GM21367 (cell line): ENCODE results near the gene ZNF629.

ENCODE experiments used
- ATAC-seq: cut with Tn5 transposase; IDR thresholded peaks from one replicate; pipeline ENCODE4 v1.9.1; 2021; ENCODE audit not compliant: unreplicated experiment

ZNF629 gene

GRCh38 chr16:30786115-30786935 is 680 bp downstream of the ZNF629 start:
- no peak for ATAC-seq

DNA sequence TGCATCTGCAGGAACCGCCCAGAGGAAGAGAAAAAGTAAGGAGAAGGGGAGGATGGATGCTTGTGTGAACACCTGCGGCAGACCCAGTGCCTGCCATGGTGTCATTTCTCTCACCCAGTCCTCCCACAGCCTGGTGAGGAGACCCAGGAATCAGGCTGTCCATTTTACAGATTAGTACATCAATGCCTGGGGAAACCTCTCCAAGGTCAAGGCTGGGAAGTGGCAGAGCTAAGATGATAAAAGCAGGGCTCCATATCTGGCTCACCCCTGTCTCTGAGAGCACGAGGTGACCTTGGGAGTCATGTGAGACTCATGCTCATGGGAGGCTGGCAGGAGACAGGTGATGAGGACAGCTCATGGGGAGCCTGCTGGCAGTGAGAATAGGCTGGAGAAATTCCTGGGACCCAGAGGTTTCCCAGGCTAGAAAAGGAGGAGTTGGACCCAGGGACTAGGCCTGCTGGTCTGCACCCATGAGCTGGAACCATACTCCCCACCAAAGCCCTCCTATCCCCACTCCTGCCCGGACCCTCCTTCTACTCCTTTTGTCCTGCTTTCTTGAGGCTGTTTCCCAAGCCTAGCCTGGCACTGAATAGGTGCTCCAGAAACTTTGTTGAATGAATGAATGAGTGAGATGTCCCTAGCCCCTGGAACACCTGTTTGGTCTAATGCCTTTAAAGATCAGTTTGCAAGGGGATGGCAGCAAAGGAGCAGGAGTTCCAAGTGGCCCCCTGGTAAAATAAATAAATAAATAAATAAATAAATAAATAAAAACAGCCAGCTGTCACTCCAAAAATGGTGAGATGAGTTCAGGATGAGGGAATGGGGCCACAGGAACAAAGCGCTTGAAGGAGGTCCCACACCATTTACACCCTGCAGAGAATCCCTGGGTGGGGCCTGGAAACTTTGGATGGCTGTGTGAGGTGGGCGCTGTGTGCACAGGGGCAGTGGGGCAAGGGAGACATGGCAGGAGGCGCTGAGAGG is 1.6 kb downstream of the ZNF629 start:
- ATAC-seq = no peak

- ATAC-seq = no peak
Measured at GRCh38 chr16:30784215-30784614, 2.8 kb downstream of the ZNF629 start.

DNA sequence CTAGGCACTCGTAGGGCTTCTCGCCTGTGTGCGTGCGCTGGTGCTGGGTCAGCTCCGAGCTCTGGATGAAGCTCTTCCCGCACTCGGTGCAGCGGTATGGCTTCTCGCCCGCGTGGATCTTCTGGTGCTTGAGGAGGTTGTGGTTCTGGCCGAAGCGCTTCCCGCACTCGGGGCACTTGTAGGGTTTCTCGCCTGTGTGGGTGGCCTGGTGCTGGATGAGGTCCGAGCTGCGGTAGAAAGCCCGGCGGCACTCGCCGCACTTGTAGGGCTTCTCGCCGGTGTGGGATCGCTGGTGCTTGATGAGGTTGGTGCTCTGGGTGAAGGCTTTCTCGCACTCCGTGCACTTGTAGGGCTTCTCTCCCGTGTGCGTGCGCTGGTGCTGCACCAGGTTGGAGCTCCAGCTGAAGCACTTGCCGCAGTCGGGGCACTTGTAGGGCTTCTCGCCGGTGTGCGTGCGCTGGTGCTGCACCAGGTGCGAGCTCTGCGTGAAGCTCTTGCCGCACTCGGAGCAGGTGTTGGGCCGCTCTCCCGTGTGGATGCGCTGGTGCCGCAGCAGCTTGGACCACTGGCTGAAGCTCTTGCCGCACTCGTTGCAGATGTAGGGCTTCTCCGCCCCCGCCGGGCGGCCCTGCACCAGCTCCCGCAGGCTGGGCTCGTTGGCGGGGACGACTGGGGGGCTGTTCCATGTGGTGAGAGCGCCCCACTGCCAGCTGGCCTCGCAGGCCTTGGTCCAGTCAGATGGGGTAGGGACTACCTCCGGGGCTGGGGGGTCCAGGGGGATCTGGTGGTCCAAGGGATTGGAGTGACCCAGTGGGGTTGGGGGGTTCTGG is 3.5 kb downstream of the ZNF629 start:
- no peak for ATAC-seq

- ATAC-seq = no peak
Measured at GRCh38 chr16:30782486-30783279, 4.3 kb downstream of the ZNF629 start.

GRCh38 chr16:30780549-30780948 is 6.5 kb downstream of the ZNF629 start:
- no peak for ATAC-seq

GRCh38 chr16:30780021-30780420 is 7.0 kb downstream of the ZNF629 start:
- no peak for ATAC-seq

DNA sequence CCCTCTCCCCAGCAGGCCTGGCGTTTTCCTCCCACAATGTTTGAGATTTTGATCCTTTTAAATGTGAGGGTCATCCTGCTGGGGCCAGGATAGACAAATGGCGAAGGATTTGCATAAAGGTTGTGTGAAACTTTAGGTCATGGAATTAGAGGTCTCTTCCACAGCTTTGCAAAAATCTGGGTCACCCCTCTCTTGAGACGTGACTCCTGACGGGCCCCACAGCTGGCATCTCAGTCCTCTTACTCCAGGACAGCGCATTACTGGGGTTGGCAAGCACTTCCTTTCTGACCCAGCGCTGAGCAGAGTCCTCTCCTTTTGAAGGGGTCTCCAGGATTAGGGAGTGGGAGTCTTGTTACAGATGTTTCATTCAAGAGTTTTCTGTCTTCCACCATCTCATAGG is 7.4 kb downstream of the ZNF629 start:
- no peak for ATAC-seq

DNA sequence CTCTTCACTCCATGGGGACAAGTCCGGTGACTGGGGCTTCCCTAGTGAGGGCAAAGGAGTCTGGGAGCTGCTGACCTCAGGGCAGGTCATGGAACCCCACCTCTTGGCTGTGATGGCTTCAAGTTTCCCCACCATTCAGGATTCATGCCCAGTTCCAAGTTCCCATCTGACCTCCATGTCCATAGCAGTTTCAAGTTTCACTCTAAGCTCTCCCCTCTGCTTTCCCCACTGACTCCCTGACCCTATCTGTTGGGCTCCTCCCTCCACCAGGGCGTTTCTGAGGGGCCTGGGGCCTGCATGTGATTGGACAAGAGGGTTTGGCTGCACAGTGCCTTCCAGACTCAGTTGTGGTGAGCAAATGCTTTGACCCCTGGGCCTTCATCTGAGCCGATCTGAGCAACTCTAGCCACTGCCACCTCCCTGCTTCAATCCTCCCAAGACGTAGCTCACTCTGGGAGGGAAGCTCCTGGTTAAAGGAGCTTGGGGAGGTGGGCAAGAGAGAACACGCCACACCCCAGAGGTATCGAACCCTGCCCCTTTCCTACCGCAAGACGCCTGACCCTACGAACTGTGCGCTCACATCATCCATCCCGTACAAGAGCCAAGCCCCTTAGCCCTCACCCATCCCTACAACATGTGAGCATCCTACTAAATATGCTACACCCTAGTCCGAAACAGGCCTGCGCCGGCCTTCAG is 8.3 kb downstream of the ZNF629 start:
- no peak for ATAC-seq

GRCh38 chr16:30777591-30778297 is 9.3 kb downstream of the ZNF629 start:
- ATAC-seq = no peak

- peak; percentile 46 for ATAC-seq
Measured at GRCh38 chr16:30775392-30776188, 11.4 kb downstream of the ZNF629 start.

DNA sequence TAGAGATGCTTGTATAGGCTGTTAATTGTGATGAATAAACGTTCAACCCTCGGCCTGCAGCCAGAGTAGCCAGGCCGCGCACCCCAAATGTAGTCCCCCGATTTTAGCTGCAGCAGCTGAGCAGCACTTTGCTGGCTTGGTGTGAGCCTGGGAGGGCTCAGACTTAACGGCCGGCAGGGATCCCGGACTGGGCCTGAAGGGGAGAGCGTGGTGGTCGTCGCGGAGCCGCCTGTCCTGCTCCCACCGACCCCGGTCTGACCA is 11.9 kb downstream of the ZNF629 start:
- no peak for ATAC-seq

- no peak for ATAC-seq
Measured at GRCh38 chr16:30774367-30775130, 12.5 kb downstream of the ZNF629 start.

- no peak for ATAC-seq
Measured at GRCh38 chr16:30773826-30774225, 13.2 kb downstream of the ZNF629 start.

DNA sequence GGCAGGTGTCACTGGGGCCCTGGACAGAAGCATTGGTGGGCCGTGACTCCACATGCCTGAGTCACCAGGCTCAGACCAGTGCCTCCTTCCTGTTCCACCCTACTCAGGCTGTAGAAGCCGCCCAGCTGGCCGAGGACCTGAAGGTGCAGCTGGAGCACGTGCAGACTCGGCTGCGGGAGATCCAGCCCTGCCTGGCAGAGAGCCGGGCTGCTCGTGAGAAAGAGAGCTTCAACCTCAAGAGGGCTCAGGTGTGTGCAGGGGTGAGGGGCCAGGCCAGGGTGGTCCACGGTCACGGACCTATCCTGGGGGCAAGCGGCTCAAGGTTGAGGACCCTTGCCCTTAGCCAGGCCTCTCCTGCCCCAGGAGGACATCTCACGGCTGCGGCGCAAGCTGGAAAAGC is 15.3 kb downstream of the ZNF629 start:
- ATAC-seq = no peak

GRCh38 chr16:30769379-30770089 is 17.5 kb downstream of the ZNF629 start:
- ATAC-seq = no peak

- ATAC-seq = no peak
Measured at GRCh38 chr16:30768583-30769181, 18.3 kb downstream of the ZNF629 start.
